Activated CD8-positive, alpha-beta memory T cell treated with anti-CD3 and anti-CD28 coated beads, Interleukin-2, amount 50 U/mL, for 24 hours (primary cell): Measurements from ENCODE around the gene CBX1.
"Not testable (repeated sequence)": the region's sequence is repeated elsewhere in the genome, so short reads cannot be mapped to it uniquely, and the experiment has no call there.

Source experiments
- DNase-seq: peaks from one replicate; pipeline ENCODE4 v3.0.0-alpha.2; 2020; ENCODE audit errors: extremely low read depth

Gene CBX1

GRCh38 chr17:48072811-48073210 is 28.5 kb downstream of the CBX1 start:
- not testable (repeated sequence) for DNase-seq

GRCh38 chr17:48071654-48072053 is 29.6 kb downstream of the CBX1 start:
- DNase-seq, result no peak

- no peak for DNase-seq
Observed at GRCh38 chr17:48070195-48070594, 31.1 kb downstream of the CBX1 start.

GRCh38 chr17:48068491-48068961 is 32.8 kb downstream of the CBX1 start:
- no peak for DNase-seq

- not testable (repeated sequence) for DNase-seq
Observed at GRCh38 chr17:48067808-48068207, 33.5 kb downstream of the CBX1 start.

- no peak for DNase-seq
Observed at GRCh38 chr17:48067245-48067644, 34.0 kb downstream of the CBX1 start.

GRCh38 chr17:48066656-48067055 is 34.6 kb downstream of the CBX1 start:
- DNase-seq, result no peak

- DNase-seq, result no peak
Observed at GRCh38 chr17:48066192-48066591, 35.1 kb downstream of the CBX1 start.

GRCh38 chr17:48064638-48065037 is 36.6 kb downstream of the CBX1 start:
- DNase-seq, result no peak

- DNase-seq, result no peak
Observed at GRCh38 chr17:48062273-48062672, 39.0 kb downstream of the CBX1 start.

GRCh38 chr17:48060249-48060648 is 41.0 kb downstream of the CBX1 start:
- no peak for DNase-seq

- no peak for DNase-seq
Observed at GRCh38 chr17:48059125-48059668, 42.1 kb downstream of the CBX1 start.

- DNase-seq, result no peak
Observed at GRCh38 chr17:48058393-48059124, 42.7 kb downstream of the CBX1 start.

GRCh38 chr17:48057626-48058025 is 43.7 kb downstream of the CBX1 start:
- no peak for DNase-seq

- DNase-seq, result no peak
Observed at GRCh38 chr17:48056879-48057278, 44.4 kb downstream of the CBX1 start.

GRCh38 chr17:48056246-48056745 is 45.0 kb downstream of the CBX1 start:
- DNase-seq, result no peak

GRCh38 chr17:48055531-48056245 is 45.6 kb downstream of the CBX1 start:
- DNase-seq, result peak; percentile 9

GRCh38 chr17:48054238-48055185 is 46.8 kb downstream of the CBX1 start:
- DNase-seq, result no peak

- no peak for DNase-seq
Observed at GRCh38 chr17:48053758-48054237, 47.5 kb downstream of the CBX1 start.

GRCh38 chr17:48052956-48053757 is 48.1 kb downstream of the CBX1 start:
- DNase-seq, result no peak
